DMS79 treated with DMSO at 0.1 percent for 48 hours (cell line): ENCODE results near the gene BEAN1.

ENCODE experiments used
- DNase-seq: peaks from one replicate; lab custom pipeline; 2025; lab: John Stamatoyannopoulos, UW

BEAN1 gene, protein sequence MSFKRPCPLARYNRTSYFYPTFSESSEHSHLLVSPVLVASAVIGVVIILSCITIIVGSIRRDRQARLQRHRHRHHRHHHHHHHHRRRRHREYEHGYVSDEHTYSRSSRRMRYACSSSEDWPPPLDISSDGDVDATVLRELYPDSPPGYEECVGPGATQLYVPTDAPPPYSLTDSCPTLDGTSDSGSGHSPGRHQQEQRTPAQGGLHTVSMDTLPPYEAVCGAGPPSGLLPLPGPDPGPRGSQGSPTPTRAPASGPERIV

DNA sequence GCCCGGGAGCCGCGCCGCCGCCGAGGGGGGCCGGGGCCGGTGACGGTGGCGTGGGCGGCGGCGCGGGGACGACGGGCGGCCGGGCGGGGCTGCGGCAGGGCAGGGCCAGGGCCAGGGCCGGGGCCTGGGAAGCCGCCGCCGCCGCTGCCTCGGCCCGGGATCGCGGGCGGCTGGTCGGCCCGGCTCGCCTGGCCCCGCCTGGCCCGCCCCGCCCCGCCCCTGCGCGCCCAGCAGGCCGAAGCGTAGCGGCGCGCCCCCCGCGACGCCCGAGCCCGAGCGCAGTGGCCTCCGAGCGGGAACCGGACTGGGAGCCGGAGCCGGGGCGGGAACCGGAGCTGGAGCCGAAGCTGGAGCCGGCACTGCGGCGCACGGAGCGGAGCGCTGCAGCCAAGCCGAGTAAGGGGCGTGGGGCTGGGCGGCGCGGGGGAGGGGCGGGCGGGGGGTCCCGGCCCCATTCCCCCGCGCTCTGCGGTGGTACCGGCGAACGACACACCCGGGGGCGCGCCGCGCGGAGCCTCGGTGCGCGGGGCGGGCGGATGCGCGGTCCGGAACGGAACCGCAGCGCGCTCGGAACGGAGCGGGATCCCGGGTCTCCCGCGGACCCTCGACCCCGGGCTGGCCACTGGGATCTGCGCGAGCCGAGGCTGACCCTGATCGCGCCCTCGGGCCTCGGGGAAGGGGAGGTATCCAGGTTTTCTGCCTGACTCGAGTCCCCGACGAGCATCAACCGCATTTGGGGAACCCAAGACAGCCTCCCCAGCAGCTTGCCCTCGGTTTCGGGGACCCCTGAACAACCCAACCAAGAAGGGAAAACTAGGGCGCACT, at the start of gene BEAN1:
Gene BEAN1 (plus strand): TSS at position 260 of the 825 bp plus-strand sequence. CDS start 10,382 bp downstream, outside the sequence.
- no peak for DNase-seq

DNA sequence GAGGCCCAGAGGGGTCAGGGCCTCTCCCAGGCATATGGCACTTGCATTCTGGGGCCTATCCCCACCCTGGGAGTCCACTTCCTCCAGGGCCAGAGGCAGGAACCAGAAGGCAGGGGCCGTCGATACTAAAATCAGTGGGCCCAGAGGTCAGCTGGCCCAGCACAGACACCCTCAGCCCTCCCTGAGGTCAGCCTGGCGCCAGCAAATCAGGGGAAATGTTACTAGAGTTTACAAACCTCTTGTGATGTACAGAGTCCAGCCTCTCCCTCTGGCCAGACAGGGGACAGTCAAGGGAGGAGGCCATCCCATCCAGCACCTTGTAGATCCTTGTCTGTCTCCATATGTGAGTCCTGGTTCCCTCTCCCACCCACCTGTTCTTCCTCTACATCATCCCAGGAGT, 49.8 kb upstream of the BEAN1 start:
- DNase-seq = no peak

DNA sequence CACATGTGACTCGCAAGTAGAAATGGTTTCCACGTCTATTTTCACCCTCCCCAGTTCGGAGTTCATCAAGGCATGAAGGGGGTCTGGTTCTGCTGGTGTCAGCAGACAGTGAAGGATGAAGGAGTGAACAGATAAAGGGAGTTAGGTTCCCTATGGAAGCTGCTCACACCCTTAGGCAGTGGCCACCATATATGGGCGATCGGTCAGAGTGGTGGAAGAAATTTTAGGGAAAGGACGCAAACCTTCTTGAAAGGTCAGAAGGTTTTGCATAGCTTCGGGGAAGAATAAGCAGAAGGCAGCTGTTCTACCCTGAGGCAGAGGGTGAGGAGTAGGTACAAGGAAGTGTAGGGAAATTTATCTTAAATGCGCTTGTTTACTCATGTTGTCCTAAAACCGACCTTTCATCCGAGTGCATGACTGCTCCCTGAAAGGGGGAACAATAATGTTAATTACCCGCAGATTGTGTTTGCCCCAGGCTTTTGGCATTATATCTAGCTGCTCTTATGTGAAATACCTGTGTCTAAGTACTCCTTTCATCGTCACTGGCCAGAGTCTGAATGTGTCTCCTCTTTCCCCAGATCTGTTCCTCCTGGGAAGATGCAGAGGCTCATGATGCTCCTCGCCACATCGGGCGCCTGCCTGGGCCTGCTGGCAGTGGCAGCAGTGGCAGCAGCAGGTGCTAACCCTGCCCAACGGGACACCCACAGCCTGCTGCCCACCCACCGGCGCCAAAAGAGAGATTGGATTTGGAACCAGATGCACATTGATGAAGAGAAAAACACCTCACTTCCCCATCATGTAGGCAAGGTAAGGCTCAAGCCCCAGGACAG, 48.1 kb upstream of the BEAN1 start:
- DNase-seq = no peak

DNA sequence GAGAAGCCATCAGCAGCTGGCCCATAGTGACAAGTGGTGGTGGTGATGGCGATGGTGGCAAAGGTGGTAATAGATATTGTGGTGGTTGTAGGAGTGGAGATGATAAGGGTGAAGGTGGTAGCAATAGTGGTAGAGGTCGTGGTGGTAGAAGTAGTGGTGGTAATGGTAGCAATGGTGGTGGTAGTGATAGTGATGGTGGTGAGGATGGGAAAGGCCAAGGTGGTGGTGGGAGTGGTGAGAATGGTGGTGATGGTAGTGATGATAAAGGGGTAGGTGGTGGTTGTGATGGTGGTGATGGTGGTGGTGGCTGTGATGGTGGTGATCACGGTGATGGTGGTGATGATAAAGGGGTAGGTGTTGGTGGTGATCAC, 47.5 kb upstream of the BEAN1 start:
- DNase-seq = no peak

DNA sequence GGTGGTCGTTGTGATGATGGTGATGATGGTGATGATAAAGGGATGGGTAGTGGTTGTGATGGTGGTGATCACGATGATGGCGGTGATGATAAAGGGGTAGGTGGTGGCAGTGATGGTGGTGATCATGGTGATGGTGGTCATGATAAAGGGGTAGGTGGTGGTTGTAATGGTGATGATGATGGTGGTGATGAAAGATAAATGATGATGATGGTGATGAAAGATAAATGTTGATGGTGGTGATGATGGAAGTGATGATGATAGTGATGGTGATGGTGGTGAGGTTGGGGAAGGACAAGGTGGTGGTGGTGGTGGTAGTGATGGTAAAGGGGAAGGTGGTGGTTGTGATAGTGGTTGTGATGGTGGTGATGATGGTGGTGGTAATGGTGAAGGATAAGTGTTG, 46.7 kb upstream of the BEAN1 start:
- DNase-seq = no peak

DNA sequence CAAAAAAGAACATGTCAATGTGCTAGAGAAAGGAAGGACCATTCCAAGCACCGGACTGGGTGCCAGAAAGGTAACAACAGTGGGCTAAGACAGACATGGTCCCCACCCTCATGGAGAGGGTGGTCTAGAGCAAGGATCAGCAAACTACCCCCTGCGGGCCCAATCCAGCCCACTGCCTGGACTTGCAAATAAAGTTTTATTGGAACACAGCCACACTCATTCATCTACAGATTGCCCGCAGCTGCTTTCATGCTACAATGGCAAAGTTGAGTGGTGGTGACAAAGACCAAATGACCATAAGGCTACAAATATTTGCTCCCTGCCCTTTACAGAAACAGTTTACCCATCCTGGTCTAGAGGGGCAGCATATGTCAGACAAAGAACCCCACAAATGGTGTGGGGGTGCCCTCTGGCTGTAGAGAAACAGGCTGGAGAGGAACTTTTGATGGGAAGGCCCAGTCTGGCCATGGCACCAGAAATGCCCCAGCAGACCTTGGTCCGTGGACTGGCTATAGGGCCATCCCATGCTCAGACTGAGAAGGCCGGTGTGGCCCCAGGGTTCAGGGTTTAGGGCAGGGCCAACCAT, 45.4 kb upstream of the BEAN1 start:
- DNase-seq = no peak

DNA sequence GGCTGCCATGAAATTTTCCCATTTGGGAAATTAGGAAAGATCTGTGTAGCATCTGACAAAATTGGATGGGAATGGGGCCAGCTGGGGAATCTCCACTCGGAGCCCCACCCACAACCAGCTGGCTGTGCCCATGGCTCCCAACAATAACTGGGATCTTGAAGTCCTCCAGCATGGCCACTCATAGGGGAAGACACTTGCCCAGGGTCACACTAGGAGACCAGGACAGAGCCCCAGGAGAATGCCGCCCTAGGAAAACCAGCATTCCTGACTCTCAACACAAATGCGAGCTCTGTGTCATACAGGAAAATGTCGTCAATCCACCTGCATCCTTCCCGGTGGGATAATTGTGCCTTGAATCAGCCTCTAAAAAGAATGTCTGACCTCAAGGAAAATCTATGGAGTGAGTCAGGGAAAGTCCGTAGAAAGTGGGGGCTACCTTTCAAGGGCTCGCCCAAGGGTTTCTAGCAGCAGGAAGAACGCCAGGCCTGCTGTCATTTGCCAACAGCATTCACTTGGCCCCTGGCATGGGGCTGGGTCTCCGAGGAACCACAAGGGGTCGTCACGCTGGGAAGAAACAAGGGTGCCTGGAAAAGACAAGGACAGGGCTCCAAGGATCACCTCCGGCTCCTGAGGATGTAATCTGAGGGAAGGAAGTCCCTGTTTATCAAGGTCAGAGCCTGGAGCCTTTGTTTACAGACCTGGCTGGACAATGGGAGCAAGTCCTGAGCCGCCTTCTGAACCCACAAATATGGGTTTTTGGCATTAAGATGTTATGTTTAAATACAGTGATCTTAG, 44.7 kb upstream of the BEAN1 start:
- DNase-seq = no peak

DNA sequence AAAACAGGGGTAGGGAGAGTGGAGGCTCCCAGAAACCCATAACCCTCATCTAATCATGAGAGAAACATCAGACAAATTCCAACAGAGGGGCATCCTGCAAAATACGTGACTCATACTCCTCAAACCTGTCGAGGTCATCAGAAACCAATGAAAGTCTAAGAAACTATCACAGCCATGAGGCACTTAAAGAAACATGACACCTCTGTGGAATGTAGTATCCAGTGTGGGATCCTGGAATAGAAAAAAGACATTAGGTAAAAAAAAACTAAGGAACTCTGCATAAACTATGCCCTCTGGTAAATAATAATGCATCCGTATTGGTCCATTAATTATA, 44.2 kb upstream of the BEAN1 start:
- no peak for DNase-seq

DNA sequence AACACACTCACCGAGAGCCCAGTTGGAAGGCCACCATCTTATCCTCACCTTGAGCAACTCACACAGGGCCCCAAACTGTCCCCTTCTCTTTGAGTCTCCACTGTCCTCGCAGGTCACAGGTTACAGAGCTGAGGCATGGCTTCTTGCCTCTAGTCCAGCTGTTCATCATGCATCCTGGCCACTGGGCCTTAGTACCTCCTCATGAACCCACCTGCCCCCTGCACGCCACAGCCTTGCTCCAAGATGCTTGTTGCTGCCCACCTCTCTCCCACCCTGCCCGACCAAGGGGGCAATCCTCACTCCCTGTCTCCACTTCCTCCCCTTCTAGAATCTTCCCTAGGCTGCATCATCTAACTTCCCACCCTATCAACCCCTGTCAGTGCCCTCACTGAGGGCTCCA, 43.5 kb upstream of the BEAN1 start:
- no peak for DNase-seq

DNA sequence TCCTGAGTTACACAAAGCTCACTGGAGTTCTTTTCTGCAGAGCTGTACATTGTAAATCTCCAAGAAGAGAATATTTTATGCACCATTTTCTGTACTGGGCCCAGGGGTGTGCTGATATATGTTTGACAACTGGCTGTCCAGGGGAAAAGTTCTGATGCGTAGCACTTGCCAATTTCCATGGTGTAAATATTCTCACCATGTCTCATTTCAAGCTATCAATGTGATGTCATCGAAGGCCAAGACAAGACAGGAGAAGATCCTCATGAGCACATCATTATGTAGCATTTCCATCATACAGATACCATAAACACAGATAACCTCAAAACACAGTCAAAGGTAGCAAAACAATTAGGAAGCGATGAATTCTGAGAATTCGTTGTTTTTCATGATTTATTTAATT, 41.7 kb upstream of the BEAN1 start:
- DNase-seq = no peak

DNA sequence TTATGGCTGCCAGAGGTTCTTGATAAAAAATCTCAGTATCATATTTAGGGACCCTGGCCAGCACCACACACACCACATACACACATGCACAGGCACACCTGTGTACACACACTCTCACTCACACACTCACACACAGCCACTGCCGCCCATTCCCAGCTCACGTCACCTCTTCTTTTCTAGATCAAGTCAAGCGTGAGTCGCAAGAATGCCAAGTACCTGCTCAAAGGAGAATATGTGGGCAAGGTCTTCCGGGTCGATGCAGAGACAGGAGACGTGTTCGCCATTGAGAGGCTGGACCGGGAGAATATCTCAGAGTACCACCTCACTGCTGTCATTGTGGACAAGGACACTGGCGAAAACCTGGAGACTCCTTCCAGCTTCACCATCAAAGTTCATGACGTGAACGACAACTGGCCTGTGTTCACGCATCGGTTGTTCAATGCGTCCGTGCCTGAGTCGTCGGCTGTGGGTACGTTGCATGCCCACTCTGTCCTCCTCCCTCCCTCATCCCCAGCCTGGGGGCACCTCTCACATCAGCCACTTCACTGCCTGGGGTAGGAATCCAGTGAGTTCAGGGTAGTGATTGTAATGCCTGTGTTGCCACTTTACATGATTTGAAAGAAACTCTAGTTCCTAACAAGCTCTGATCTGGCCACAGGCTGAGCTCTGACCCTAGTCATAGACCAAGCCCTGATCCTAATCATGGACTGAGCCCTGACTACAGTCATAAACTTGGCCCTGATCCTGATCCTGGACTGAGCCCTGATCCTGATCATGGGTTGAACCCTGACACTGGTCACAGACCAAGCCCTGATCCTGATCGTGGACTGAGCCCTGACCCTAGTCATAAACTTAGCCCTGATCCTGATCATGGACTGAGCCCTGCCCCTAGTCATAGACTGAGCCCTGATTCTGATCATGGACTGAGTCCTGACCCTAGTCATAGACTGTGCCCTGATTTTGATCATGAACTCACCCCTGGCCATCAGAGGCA, 40.2 kb upstream of the BEAN1 start:
- peak; percentile 76 for DNase-seq

DNA sequence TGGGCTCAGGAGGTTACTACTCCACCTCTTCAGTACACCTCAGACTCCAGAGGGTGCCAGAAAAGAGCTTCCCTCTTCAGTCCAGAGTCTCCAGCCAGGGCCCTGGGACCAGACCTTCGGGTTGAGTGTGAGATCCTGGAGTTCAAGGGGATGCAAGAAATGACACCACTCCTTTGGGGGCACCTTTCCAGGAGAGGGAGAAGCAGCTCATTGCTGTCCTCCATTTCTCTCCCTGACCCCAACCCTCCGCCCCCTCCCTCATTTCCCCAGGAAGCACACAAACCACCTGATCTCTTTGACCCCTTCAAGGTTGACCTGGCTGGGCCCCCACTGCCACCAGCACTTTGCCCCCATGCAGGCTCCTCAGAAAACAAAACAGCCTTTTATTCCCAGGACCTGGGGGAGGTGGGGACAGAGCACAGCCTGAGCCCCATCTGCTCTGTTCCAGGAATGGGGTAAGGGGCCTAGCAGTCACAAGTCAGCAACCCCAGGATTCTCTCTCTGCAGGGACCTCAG, 39.2 kb upstream of the BEAN1 start:
- DNase-seq = no peak

DNA sequence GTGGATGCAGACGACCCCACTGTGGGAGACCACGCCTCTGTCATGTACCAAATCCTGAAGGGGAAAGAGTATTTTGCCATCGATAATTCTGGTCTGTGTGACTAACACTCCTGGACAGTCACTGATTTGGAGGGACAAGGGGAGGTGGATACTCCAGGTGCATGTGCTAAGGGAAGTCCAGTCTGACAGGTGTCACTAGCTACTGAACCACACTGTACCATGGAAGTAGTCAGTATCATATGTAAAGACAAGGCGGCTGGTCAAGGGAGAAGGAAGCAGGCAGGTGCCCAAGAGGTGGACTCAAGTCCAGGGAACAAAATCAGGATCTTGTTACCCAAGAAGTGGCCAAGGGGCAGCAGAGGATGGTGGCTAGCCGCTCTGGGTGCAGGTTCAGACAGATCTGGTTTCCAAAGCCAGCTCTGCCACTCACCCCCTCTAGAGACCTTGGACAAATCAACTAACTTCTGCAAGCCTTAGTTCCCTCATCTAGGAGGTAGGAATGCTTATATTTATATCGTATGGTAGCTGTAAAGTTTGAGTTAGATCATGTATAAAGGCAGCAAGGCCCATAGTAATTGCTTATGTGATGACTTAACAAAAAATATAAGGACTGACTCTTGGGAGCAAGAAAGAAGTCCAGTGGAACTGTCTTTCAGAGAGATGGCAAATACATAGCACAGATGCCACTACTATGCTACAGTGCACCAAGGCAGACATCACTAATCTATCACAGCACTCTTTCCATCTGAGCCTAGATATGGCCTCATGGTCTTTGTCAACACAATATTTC, 38.5 kb upstream of the BEAN1 start:
- no peak for DNase-seq

DNA sequence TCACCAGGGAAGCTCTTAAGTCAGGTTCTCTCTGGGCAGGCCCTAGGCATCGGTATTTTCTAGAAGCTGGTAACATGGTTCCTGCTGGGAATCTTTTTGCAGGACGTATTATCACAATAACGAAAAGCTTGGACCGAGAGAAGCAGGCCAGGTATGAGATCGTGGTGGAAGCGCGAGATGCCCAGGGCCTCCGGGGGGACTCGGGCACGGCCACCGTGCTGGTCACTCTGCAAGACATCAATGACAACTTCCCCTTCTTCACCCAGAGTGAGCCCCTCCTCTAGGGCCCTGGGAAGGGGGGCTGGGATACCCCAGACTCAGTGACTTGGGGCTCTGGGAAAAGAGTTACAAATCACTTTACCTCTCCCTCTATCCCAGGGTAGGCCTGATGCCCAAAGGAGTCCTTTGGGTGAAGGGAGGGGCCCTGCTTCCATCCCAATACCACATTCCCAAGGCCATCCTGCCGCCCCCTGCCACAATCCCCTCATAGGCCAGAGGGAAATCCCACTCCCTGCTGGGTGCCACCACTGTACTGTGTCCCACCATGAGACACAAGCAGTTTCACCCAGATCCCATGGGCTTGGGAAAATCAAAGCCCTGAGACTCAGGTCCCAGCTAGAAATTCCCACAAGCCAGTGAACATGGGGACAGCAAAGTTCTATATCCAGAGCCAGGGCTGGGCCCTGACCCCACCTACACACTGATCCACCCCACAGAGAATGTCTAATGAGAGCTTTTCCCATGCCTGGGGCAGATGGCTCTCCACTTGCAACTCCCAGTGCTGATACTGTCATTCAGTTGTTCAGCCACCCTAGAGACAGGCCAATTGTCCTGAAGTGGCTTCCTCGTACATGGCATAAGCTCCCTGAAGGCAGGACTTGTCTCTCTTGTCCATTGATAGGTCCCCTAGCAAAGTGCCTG, 37.6 kb upstream of the BEAN1 start:
- no peak for DNase-seq

DNA sequence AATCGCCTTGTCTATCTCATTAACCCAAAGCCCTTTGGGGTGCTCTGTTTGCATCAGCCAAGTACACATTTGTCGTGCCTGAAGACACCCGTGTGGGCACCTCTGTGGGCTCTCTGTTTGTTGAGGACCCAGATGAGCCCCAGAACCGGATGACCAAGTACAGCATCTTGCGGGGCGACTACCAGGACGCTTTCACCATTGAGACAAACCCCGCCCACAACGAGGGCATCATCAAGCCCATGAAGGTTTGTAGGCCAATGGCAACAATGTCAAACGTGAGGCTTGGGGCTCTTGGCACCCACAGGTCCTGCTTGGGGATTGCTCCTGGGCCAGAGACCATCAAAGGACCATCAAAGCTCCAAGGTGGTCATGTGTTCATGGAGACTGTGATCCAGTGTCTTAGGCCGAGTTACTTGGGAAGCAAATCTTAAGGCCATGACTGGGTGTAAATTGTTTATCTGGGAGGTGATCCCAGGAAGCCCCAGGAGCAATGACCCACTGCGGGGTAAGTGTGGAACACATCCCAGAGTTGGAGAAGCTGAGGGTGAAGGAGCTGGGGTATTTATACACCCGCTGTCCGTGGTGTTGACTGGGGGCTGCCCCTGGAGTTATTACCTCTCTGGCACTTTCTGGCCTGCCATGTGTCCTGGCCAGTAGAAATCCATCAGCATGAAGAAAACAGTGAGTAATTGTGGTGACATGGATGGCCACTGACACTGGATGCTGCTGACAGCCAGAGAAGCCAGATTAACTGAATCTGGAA, 36.6 kb upstream of the BEAN1 start:
- DNase-seq = no peak

DNA sequence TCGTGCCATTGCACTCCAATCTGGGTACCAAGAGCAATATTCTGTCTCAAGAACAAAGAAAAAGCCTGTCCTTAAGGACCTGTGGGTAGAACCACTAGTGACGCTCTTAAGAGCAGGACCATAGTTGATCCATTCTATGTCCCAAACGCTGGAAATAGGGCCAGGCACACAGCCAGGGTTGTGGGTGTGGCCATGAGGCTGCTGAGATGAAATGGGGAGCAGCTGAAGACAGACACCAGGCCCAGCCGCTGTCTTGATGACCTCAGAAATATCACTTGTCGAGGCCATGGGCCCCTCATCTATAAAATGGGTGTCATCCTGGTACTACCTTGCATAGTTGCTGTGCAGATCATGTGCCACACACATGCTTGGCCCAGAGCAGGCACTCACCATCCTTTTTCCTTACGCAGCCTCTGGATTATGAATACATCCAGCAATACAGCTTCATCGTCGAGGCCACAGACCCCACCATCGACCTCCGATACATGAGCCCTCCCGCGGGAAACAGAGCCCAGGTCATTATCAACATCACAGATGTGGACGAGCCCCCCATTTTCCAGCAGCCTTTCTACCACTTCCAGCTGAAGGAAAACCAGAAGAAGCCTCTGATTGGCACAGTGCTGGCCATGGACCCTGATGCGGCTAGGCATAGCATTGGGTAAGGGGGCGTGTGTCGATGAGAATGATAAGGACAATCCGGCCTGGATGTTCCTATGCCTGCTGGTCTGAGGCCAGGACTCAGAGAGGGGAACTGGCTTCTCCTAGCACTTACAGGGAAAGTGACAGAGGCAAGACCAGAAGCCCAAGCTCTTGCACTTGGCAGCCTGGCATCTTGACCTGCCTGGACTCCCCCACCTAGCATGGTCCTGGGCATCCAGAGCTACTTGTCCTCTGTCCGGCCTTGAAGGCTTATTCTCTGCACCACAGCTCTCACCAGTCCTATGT, 35.1 kb upstream of the BEAN1 start:
- DNase-seq = no peak
